Femur (tissue), 1 donor: ENCODE measurements around the gene STOML2.
A peak's percentile ranks its signal among the peaks of the same experiment; 100 is the strongest.

ENCODE experiments used
- DNase-seq: peaks from one replicate; pipeline ENCODE4 v3.0.0-alpha.2; 2017

The STOML2 gene

GRCh38 chr9:35107297-35108290 lies 4.7 kb upstream of the STOML2 start:
- DNase-seq: no peak

GRCh38 chr9:35106343-35106730 lies 3.4 kb upstream of the STOML2 start:
- no peak for DNase-seq

GRCh38 chr9:35105571-35106342 lies 2.8 kb upstream of the STOML2 start:
- DNase-seq: no peak

- no peak for DNase-seq
Observed at GRCh38 chr9:35105126-35105525, 2.2 kb upstream of the STOML2 start.

- DNase-seq: no peak
Observed at GRCh38 chr9:35104586-35104985, 1.7 kb upstream of the STOML2 start.

- no peak for DNase-seq
Observed at GRCh38 chr9:35103660-35104191, 795 bp upstream of the STOML2 start.

GRCh38 chr9:35102465-35102768 lies 514 bp downstream of the STOML2 start:
- no peak for DNase-seq

GRCh38 chr9:35097573-35097972 lies 5.4 kb downstream of the STOML2 start:
- DNase-seq: no peak

- peak; percentile 91 for DNase-seq
Observed at GRCh38 chr9:35096035-35096849, 6.7 kb downstream of the STOML2 start, which contains the start of gene PIGO. PIGO (minus strand) TSS chr9:35096591; CDS start chr9:35095565, 1,026 bp downstream.

- no peak for DNase-seq
Observed at GRCh38 chr9:35091536-35091935, 11.4 kb downstream of the STOML2 start.

GRCh38 chr9:35089434-35089833 lies 13.5 kb downstream of the STOML2 start:
- no peak for DNase-seq

- no peak for DNase-seq
Observed at GRCh38 chr9:35085078-35085477, 17.9 kb downstream of the STOML2 start.

GRCh38 chr9:35079426-35080341 lies 23.2 kb downstream of the STOML2 start, which contains the start of gene FANCG:
FANCG (minus strand) TSS chr9:35079942; CDS start chr9:35079524, 418 bp downstream.
- peak; percentile 95 for DNase-seq

- no peak for DNase-seq
Observed at GRCh38 chr9:35079041-35079425, 23.9 kb downstream of the STOML2 start.

- DNase-seq: no peak
Observed at GRCh38 chr9:35078066-35078465, 24.9 kb downstream of the STOML2 start.

- no peak for DNase-seq
Observed at GRCh38 chr9:35076848-35077247, 26.1 kb downstream of the STOML2 start.

- DNase-seq: no peak
Observed at GRCh38 chr9:35075358-35075757, 27.6 kb downstream of the STOML2 start.

- DNase-seq: no peak
Observed at GRCh38 chr9:35074791-35075190, 28.1 kb downstream of the STOML2 start.

- no peak for DNase-seq
Observed at GRCh38 chr9:35074141-35074540, 28.8 kb downstream of the STOML2 start.

GRCh38 chr9:35073279-35073612 lies 29.7 kb downstream of the STOML2 start:
- DNase-seq: no peak

GRCh38 chr9:35072461-35073278 lies 30.3 kb downstream of the STOML2 start, which contains the start of gene VCP:
VCP (minus strand) TSS chr9:35072625; CDS start chr9:35072353, 272 bp downstream.
- peak; percentile 99 for DNase-seq
